GM12801 (cell line): ENCODE measurements around the gene LPCAT1.

Source experiments
- CTCF ChIP-seq: IDR thresholded peaks from one replicate; pipeline ENCODE4 v1.5.1; 2011; ENCODE audit warnings: control low read depth; ENCODE audit not compliant: insufficient read length; ENCODE audit errors: extremely low read depth

LPCAT1 gene

GRCh38 chr5:1490376-1490775 lies 33.4 kb downstream of the LPCAT1 start:
- TF ChIP-seq CTCF: no peak

- no peak for TF ChIP-seq CTCF
These were observed 34.0 kb downstream of the LPCAT1 start for GRCh38 chr5:1489754-1490153.

DNA sequence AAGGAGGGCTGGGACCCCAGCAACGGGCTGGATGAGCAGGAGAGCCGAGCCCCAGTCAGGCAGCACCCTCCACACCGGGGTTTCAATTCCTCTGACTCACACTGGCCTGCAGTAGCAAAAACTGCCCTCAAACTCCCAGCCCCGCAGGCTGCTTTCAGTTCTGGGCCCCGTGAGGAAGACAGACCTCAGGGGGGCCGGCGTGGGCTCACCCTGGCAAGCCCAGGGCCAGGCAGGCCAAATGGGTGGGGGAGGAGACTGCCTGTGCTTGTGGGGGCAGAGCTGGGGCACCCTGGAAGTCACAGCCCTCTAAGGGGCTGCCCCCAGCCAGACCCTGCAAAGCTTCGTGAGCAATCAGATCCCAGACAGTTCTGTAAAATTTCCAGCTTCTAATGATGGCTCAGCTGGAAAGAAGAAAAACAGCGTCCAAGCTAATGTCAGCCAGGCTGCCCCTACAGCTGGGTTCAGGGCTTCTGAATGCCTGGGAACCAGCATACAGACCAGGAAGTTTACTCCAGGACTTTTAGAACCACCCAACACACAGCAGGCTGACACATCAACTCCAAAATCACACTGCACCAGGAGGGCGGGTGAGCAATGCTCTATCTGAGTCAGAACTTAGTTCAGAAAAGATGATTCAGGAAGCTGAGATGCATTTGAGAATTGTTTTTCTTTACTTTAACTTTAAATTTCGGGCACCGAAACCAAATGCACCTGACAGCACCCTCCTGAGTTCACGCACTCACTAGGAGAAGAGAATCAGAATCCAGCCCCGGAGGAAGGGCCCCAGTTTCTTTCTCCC lies 34.7 kb downstream of the LPCAT1 start:
- no peak for TF ChIP-seq CTCF

DNA sequence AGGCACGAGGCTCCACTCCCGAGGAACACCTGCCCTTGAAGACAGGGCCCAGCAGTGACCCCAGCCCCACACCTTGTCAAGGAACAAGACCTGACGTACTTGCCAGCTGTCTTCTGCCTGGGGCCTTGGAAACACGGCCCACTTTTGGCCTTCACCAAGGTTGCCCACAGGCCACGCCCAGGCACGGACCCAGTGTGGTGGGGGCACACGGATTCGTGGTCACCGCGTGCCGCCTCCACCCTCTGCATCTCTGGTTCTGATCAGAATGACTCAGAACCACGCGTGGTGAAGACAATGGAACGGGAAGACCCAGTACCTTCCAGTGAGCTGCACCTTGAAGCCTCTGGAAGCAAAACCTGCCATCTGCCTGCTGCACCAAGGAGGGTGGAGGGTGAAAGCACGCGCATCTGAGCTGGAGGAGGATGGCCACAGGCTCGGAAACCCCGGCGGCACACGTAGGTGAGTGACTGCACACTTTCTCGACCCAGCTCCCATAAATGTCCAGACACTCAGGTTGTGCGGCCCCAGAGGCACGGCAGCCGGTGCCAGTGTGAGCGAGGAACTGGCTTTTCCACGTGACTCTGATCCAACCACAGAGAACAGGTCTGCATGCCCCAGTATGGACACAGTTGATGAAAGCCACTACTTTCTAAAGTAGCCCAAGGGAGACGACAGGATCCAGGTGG lies 36.5 kb downstream of the LPCAT1 start:
- no peak for TF ChIP-seq CTCF

DNA sequence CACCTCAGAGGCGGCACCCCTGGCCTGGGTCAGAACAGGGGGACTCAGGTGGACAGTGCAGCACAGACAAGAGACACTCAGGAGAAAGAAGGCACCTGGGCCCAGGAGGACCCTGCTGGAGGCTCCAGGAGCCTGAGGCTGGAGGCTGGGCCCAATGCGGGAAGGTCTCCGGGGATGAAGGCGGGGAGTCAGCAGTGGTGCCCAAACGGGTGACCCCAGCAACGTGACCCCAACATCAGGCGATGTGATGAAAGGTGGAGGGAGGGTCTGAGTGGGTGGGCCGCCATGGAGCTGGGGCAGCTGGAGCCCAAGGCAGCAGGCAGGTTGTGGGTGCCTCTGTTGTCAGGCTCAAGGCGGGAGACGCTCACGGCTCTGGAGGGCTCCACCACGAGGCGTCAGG lies 37.5 kb downstream of the LPCAT1 start:
- no peak for TF ChIP-seq CTCF

DNA sequence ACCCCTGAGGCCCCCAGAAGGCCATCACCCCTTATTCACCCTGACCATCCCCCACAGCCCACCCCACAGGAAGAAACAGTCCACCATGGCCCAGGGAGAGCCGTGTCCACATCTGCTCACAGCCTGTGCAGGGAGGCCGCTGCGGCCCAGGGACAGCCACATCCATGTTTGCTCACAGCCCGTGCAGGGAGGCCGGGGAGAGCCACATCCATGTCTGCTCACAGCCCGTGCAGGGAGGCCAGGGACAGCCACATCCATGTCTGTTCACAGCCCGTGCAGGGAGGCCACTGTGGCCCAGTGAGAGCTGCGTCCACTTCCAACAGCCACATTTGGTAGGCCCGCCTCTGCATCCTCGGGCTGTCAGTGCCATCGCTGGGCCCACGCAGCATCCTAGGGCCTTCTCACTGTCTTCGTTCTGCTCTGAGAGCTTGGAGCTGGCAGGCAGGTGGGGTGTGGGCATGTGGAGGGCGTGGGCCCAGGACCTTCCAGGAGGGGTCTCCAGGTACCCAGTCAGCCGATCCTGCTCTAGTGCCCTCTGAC lies 38.1 kb downstream of the LPCAT1 start:
- TF ChIP-seq CTCF: no peak

DNA sequence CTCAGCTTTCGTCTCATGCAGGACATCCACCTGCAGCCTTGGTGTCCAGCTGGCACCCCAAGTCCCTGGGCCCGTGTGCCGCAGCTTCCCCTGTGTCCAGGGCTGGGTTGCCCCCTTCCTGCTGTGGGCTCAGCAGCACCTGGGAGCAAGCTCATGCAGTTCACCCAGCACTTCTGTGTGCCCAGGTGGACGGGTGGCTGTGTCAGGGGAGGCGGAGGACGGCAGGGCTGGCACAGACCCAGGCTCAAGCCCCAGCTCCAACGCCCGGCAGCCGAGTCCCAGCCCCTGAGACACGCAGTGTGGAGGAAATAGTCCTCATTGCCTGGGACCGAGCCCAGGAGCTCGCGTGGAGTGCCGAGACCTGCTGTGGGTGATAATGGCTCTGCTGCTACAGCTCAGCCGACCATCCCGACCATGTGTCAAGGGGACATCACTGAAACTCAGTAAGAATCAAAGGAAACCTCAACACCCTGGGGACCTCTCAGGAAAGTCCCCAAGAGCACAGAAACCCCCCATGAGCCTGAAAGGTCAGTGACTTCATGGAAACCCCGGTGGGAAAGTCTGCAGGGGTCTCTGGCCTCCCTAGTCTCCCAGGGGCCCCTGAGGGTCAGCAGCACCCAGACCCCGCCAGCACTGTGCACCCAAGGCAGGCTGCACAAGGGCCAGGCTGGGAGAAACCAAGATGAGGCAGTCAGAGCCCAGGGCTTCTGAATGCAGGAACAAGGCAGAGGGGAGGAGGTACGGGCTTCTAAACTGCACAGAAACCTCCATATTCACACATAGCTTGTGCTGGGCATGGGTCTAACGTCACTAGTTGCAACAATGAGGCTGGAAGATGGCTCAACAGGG lies 38.8 kb downstream of the LPCAT1 start:
- no peak for TF ChIP-seq CTCF
